A673 (cell line): ENCODE measurements around the gene RHOB. TPM values are rescaled to one million over a fixed set of nuclear protein-coding genes. Genes with fewer than 3 reads are reported as not detected.

Experiments
- BruUV-seq: library from RNA; stranded (reverse); fragments of 400-500 nt; replicated peaks from 2 replicates; lab custom pipeline; 2021; lab: Mats Ljungman, UMichigan
- CTCF ChIA-PET: fragments of 300-600 bp; sonication (Branson Sonifier 250); formaldehyde crosslinking; loops from one replicate; lab custom pipeline; 2022; ENCODE audit warnings: antibody characterized with exemption; lab: Charles Lee
- POLR2A ChIA-PET: fragments of 300-600 bp; sonication (Branson Sonifier 250); formaldehyde crosslinking; loops from one replicate; lab custom pipeline; 2022; ENCODE audit warnings: antibody characterized with exemption; ENCODE audit not compliant: low non-redundant PET; lab: Charles Lee
- DNase-seq: peaks from one replicate; pipeline ENCODE4 v3.0.0-alpha.2; 2015; ENCODE audit warnings: low spot score
- H3K27ac ChIP-seq: fragments of 200-600 bp; sonication (generic); 2 replicates; pipeline ENCODE4 v1.5.1; 2016; ENCODE audit warnings: mixed run types, low read depth, mild to moderate bottlenecking, mixed read lengths, antibody characterized with exemption, low read length; ENCODE audit not compliant: poor library complexity, severe bottlenecking
- H3K27me3 ChIP-seq: fragments of 200-600 bp; sonication (generic); replicated peaks from 2 replicates; pipeline ENCODE4 v1.6.1; 2017; ENCODE audit warnings: mixed run types, low read depth, mild to moderate bottlenecking, mixed read lengths, antibody characterized with exemption, low read length; ENCODE audit not compliant: insufficient read depth, poor library complexity
- H3K36me3 ChIP-seq: fragments of 200-600 bp; sonication (generic); 2 replicates; pipeline ENCODE4 v1.6.1; 2016; ENCODE audit warnings: mixed run types, mild to moderate bottlenecking, mixed read lengths, antibody characterized with exemption, low read length; ENCODE audit not compliant: insufficient read depth, poor library complexity, severe bottlenecking
- H3K4me1 ChIP-seq: fragments of 200-600 bp; sonication (generic); 2 replicates; pipeline ENCODE4 v1.6.1; 2017; ENCODE audit warnings: mixed run types, mild to moderate bottlenecking, mixed read lengths, antibody characterized with exemption, low read length; ENCODE audit not compliant: insufficient read depth, poor library complexity, severe bottlenecking
- H3K4me3 ChIP-seq: fragments of 200-600 bp; sonication (generic); 2 replicates; pipeline ENCODE4 v1.5.1; 2016; ENCODE audit warnings: low read depth, mixed run types, mild to moderate bottlenecking, mixed read lengths, low read length; ENCODE audit not compliant: poor library complexity, severe bottlenecking
- H3K9me3 ChIP-seq: fragments of 200-600 bp; sonication (generic); 2 replicates; pipeline ENCODE4 v1.6.1; 2016; ENCODE audit warnings: mixed run types, low read depth, mild to moderate bottlenecking, mixed read lengths, antibody characterized with exemption, low read length; ENCODE audit not compliant: poor library complexity, severe bottlenecking
- EZH2 ChIP-seq: fragments of 200-600 bp; sonication (generic); IDR thresholded peaks from 2 replicates; pipeline ENCODE4 v1.6.1; 2017; ENCODE audit warnings: borderline replicate concordance, low read depth, mild to moderate bottlenecking, mixed read lengths, antibody characterized with exemption, low read length; ENCODE audit not compliant: poor library complexity, severe bottlenecking
- intact Hi-C: fragments of 100-400 bp; cut with micrococcal nuclease; formaldehyde crosslinking; loops from one replicate; pipeline ENCODE4 v1.10.0; 2022; ENCODE audit not compliant: unreplicated experiment
- total RNA-seq: library from RNA; stranded (reverse); gene quantifications from 2 replicates; pipeline ENCODE4 v1.2.3, GENCODE V29; 2021
- TF ChIP-seq, protein P1 (sequence below): fragments of 300-800, 200-600 bp; sonication (generic); conservative IDR thresholded peaks from 2 replicates; pipeline ENCODE4 v1.5.1; 2017; ENCODE audit warnings: low read depth, mild to moderate bottlenecking, antibody characterized with exemption, low read length, moderate library complexity, mixed read lengths

RHOB gene
- total RNA-seq, 1 experiment from 2014 or later = 31.5 TPM

DNA sequence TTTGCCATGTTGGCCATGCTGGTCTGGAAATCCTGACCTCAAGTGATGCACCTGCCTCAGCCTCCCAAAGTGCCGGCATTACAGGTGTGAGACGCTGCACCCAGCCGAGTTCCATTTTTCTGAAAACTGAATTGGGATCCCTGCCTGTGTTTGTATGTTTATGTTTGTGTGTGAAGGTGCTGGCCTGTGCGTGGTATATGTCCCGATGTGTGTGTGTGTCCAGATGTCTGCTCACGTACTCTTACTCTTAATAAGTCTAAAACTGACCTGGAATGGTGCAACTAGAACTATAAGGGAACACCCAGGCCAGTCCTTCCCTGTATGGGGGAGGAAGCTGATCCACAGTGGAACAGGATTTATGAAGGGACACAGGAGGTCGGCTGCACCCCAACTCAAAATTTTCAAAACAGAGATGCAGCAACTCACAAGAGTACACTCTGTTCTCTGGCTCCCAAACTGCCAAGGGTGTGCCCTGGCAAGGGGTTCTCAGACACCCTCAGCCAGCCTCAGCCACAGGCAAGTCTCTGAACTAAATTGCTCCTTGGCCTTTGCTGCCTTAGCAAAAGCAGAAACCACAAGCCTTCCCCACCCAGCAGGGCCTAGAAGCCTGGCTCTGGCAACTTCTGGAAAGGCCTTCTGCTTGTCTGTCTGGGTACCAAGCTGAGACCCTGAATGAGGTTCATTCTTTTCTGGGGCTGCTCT is 36.5 kb downstream of the RHOB start:
- CTCF ChIA-PET = no interaction called here
- intact Hi-C loops = no loop called here
- POLR2A ChIA-PET = no interaction called here
- Histone ChIP-seq H3K4me3 (no peak overlapping the region), H3K36me3 (no peaks in the 10 kb centered on the region), H3K27ac (no peak overlapping the region), H3K27me3 (no peaks in the 10 kb centered on the region), H3K9me3 (no peaks in the 10 kb centered on the region), H3K4me1 (no peaks in the 10 kb centered on the region)
- DNase-seq = no peak
- no peak for TF ChIP-seq EZH2
- TF ChIP-seq, protein P1, sequence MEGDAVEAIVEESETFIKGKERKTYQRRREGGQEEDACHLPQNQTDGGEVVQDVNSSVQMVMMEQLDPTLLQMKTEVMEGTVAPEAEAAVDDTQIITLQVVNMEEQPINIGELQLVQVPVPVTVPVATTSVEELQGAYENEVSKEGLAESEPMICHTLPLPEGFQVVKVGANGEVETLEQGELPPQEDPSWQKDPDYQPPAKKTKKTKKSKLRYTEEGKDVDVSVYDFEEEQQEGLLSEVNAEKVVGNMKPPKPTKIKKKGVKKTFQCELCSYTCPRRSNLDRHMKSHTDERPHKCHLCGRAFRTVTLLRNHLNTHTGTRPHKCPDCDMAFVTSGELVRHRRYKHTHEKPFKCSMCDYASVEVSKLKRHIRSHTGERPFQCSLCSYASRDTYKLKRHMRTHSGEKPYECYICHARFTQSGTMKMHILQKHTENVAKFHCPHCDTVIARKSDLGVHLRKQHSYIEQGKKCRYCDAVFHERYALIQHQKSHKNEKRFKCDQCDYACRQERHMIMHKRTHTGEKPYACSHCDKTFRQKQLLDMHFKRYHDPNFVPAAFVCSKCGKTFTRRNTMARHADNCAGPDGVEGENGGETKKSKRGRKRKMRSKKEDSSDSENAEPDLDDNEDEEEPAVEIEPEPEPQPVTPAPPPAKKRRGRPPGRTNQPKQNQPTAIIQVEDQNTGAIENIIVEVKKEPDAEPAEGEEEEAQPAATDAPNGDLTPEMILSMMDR = no peak
- no TSS peak for BruUV-seq

DNA sequence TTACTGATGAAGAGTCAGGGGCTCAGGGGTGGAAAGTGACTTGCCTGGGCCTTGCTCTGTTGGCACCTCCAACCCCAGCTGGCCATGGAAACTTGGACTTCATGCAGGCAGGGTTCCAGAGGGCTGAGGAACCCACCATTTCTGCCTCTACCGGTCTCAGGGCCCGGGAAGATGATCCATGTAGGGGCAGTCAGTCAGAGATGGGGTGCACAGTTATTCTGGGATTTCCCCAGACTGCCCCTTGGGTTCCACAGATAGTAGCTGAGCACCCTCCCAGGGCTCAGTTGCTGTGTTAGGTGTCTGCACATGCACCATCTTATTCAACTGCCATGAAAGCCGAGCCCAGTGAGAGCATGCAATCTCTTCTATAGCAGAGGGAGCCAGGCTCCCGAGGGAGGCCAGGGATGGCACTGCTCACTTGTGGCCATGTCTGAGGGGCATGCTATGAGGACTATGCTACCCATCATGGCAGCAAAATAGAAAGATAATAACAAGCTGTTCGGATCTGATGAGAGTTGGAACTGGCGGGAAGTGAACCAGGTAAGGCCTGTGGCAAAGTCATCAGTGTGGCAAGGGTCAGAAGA is 37.3 kb downstream of the RHOB start:
- CTCF ChIA-PET = no interaction called here
- POLR2A ChIA-PET = no interaction called here
- no TSS peak for BruUV-seq

GRCh38 chr2:20484810-20485611 is 38.1 kb downstream of the RHOB start:
- CTCF ChIA-PET = no interaction called here
- BruUV-seq = no TSS peak

More for the DNA sequence above, 37.3 kb downstream of the RHOB start:
- H3K27ac ChIP-seq = no peak overlapping the region
- H3K9me3 ChIP-seq = no peaks in the 10 kb centered on the region
- no peak for DNase-seq
- H3K4me3 ChIP-seq = no peak overlapping the region
- no peak for TF ChIP-seq EZH2
- TF ChIP-seq, protein P1 = no peak
- no peaks in the 10 kb centered on the region for H3K36me3 ChIP-seq
- H3K27me3 ChIP-seq = no peaks in the 10 kb centered on the region
- intact Hi-C loops = no loop called here
- H3K4me1 ChIP-seq = no peaks in the 10 kb centered on the region

More at GRCh38 chr2:20484810-20485611, 38.1 kb downstream of the RHOB start:
- TF ChIP-seq, protein P1 = no peak
- TF ChIP-seq EZH2 = no peak
- Histone ChIP-seq H3K36me3 (no peaks in the 10 kb centered on the region), H3K27ac (no peak overlapping the region), H3K27me3 (no peaks in the 10 kb centered on the region), H3K4me1 (no peaks in the 10 kb centered on the region), H3K4me3 (no peak overlapping the region), H3K9me3 (no peaks in the 10 kb centered on the region)
- DNase-seq = no peak
- POLR2A ChIA-PET = no interaction called here
- intact Hi-C loops = no loop called here
